H9 (cell line): ENCODE data around the gene NCK1. TPM values are rescaled to one million over a fixed set of nuclear protein-coding genes. Genes with fewer than 3 reads are reported as not detected.
A peak's percentile ranks its signal among the peaks of the same experiment; 100 is the strongest.

Experiments
- DNase-seq: peaks from one replicate; pipeline ENCODE4 v3.0.0-alpha.2; 2017
- H2AFZ ChIP-seq: one replicate; pipeline ENCODE4 v1.6.1; 2013; ENCODE audit warnings: mild to moderate bottlenecking, low read length, control low read depth, moderate library complexity
- H2AK5ac ChIP-seq: 2 replicates; pipeline ENCODE4 v1.6.1; 2013; ENCODE audit warnings: low read length, control low read depth, mixed read lengths; ENCODE audit not compliant: insufficient read length
- H2BK120ac ChIP-seq: one replicate; pipeline ENCODE4 v1.6.1; 2013; ENCODE audit warnings: low read depth, mild to moderate bottlenecking, low read length, control low read depth, inconsistent platforms; ENCODE audit not compliant: poor library complexity, severe bottlenecking
- H2BK12ac ChIP-seq: 2 replicates; pipeline ENCODE4 v1.6.1; 2013; ENCODE audit warnings: low read length, control low read depth, mixed read lengths, low read depth; ENCODE audit not compliant: insufficient read length
- H2BK15ac ChIP-seq: 2 replicates; pipeline ENCODE4 v1.6.1; 2013; ENCODE audit warnings: low read depth, low read length, control low read depth
- H2BK20ac ChIP-seq: one replicate; pipeline ENCODE4 v1.6.1; 2013; ENCODE audit warnings: low read depth, mild to moderate bottlenecking, low read length, control low read depth, inconsistent platforms; ENCODE audit not compliant: poor library complexity, severe bottlenecking
- H2BK5ac ChIP-seq: 2 replicates; pipeline ENCODE4 v1.6.1; 2013; ENCODE audit warnings: low read length, control low read depth, mixed read lengths; ENCODE audit not compliant: insufficient read length
- H3K14ac ChIP-seq: 2 replicates; pipeline ENCODE4 v1.6.1; 2013; ENCODE audit warnings: low read length, control low read depth; ENCODE audit not compliant: insufficient read depth
- H3K18ac ChIP-seq: 2 replicates; pipeline ENCODE4 v1.6.1; 2013; ENCODE audit warnings: low read depth, mild to moderate bottlenecking, mixed read lengths, low read length, control low read depth; ENCODE audit not compliant: insufficient read length
- H3K23ac ChIP-seq: 2 replicates; pipeline ENCODE4 v1.6.1; 2013; ENCODE audit warnings: low read length, control low read depth, mixed read lengths, low read depth; ENCODE audit not compliant: insufficient read length
- H3K23me2 ChIP-seq: 2 replicates; pipeline ENCODE4 v1.6.1; 2013; ENCODE audit warnings: low read depth, mild to moderate bottlenecking, mixed read lengths, low read length, control low read depth; ENCODE audit not compliant: insufficient read length, poor library complexity, severe bottlenecking
- H3K27ac ChIP-seq: 2 replicates; pipeline ENCODE4 v1.5.1; 2013; ENCODE audit warnings: low read length, control low read depth, mixed read lengths, low read depth; ENCODE audit not compliant: insufficient read length
- H3K27me3 ChIP-seq: 2 replicates; pipeline ENCODE4 v1.6.1; 2013; ENCODE audit warnings: low read length, control low read depth, inconsistent platforms; ENCODE audit not compliant: insufficient read depth
- H3K4ac ChIP-seq: 2 replicates; pipeline ENCODE4 v1.6.1; 2013; ENCODE audit warnings: low read depth, mild to moderate bottlenecking, control low read depth, inconsistent platforms, low read length, moderate library complexity
- H3K4me1 ChIP-seq: 2 replicates; pipeline ENCODE4 v1.6.1; 2013; ENCODE audit warnings: low read length, control low read depth, inconsistent platforms; ENCODE audit not compliant: insufficient read depth
- H3K4me2 ChIP-seq: 2 replicates; pipeline ENCODE4 v1.6.1; 2013; ENCODE audit warnings: low read length, control low read depth, mixed read lengths; ENCODE audit not compliant: insufficient read length, insufficient read depth
- H3K56ac ChIP-seq: 2 replicates; pipeline ENCODE4 v1.6.1; 2013; ENCODE audit warnings: low read depth, mild to moderate bottlenecking, mixed read lengths, low read length, control low read depth; ENCODE audit not compliant: insufficient read length
- H3K79me1 ChIP-seq: 2 replicates; pipeline ENCODE4 v1.6.1; 2013; ENCODE audit warnings: low read depth, mild to moderate bottlenecking, moderate library complexity, low read length, control low read depth, inconsistent platforms; ENCODE audit not compliant: insufficient read depth, poor library complexity, severe bottlenecking
- H3K79me2 ChIP-seq: 2 replicates; pipeline ENCODE4 v1.6.1; 2013; ENCODE audit warnings: low read length, control low read depth, inconsistent platforms; ENCODE audit not compliant: insufficient read depth
- H3K9ac ChIP-seq: 2 replicates; pipeline ENCODE4 v1.6.1; 2013; ENCODE audit warnings: low read length, control low read depth, mixed read lengths; ENCODE audit not compliant: insufficient read length; ENCODE audit errors: extremely low read depth
- H3K9me3 ChIP-seq: one replicate; pipeline ENCODE4 v1.6.1; 2013; ENCODE audit warnings: low read depth, low read length, inconsistent platforms; ENCODE audit not compliant: control insufficient read depth
- H3T11ph ChIP-seq: one replicate; pipeline ENCODE4 v1.6.1; 2013; ENCODE audit warnings: mild to moderate bottlenecking, low read length, control low read depth, inconsistent platforms
- H4K20me1 ChIP-seq: one replicate; pipeline ENCODE4 v1.6.1; 2013; ENCODE audit not compliant: control insufficient read depth, insufficient read length, insufficient read depth
- H4K5ac ChIP-seq: 2 replicates; pipeline ENCODE4 v1.6.1; 2013; ENCODE audit warnings: low read depth, mild to moderate bottlenecking, mixed read lengths, low read length, control low read depth; ENCODE audit not compliant: insufficient read length
- H4K8ac ChIP-seq: replicated peaks from 2 replicates; pipeline ENCODE4 v1.6.1; 2013; ENCODE audit warnings: low read length, control low read depth, mixed read lengths, low read depth; ENCODE audit not compliant: insufficient read length
- H4K91ac ChIP-seq: 2 replicates; pipeline ENCODE4 v1.6.1; 2013; ENCODE audit warnings: low read depth, mild to moderate bottlenecking, moderate library complexity, mixed read lengths, low read length, control low read depth; ENCODE audit not compliant: insufficient read length
- H3K27ac Mint-ChIP-seq, 3 experiments: 2 replicates in 2 of 3; 3 replicates in 1 of 3; pipeline ENCODE4 v1.8.0; 2020 to 2021; ENCODE audit warnings: mixed read lengths in 3 of 3, mild to moderate bottlenecking in 1 of 3, moderate library complexity in 1 of 3
- H3K27me3 Mint-ChIP-seq: 2 replicates; pipeline ENCODE4 v1.8.0; 2021; ENCODE audit warnings: low read depth, mild to moderate bottlenecking, moderate library complexity, mixed read lengths
- H3K36me3 Mint-ChIP-seq, 3 experiments: 2 replicates in 2 of 3; 3 replicates in 1 of 3; pipeline ENCODE4 v1.8.0; 2020 to 2021; ENCODE audit warnings: low read depth in 3 of 3, mixed read lengths in 3 of 3; ENCODE audit not compliant: insufficient read depth in 1 of 3
- H3K4me1 Mint-ChIP-seq, 2 experiments: 2 replicates each; pipeline ENCODE4 v1.8.0; 2020; ENCODE audit warnings: mixed read lengths in 2 of 2
- H3K4me3 Mint-ChIP-seq, 2 experiments: 2 replicates in 1 of 2; 3 replicates in 1 of 2; pipeline ENCODE4 v1.8.0; 2020 to 2021; ENCODE audit warnings: mild to moderate bottlenecking in 2 of 2, mixed read lengths in 2 of 2, moderate library complexity in 1 of 2
- H3K9me3 Mint-ChIP-seq, 2 experiments: 2 replicates in 1 of 2; 3 replicates in 1 of 2; pipeline ENCODE4 v1.8.0; 2020; ENCODE audit warnings: mild to moderate bottlenecking in 2 of 2, mixed read lengths in 2 of 2, moderate library complexity in 1 of 2
- CTCF ChIP-seq: fragments of 200-600 bp; sonication (generic); conservative IDR thresholded peaks from 3 replicates; pipeline ENCODE4 v1.8.0; 2021; ENCODE audit warnings: antibody characterized with exemption, mild to moderate bottlenecking
- WGBS: extraction: QIAGEN DNeasy Blood & Tissue Kit; methylation state at CpG from one replicate; pipeline ENCODE4 v1.1.7; 2013; ENCODE audit warnings: missing lambda C conversion rate, low lambda C conversion rate, mixed read lengths; ENCODE audit not compliant: insufficient read length; ENCODE audit errors: extremely low coverage; 5-methylcytosine and 5-hydroxymethylcytosine counted together
- total RNA-seq: library from RNA; stranded (reverse); gene quantifications from 2 replicates; pipeline ENCODE4 v1.2.1, GENCODE V29; 2021

Gene NCK1
- total RNA-seq, 1 experiment from 2014 or later: 26.4 TPM

- H4K91ac ChIP-seq: no peak overlapping the region
- no peaks in the 10 kb centered on the region for H3K4me1 ChIP-seq
- peaks cover 12% of the 10 kb centered on the region for H3K23me2 ChIP-seq
- no peak overlapping the region for H2BK5ac ChIP-seq
- peak; percentile 88 for DNase-seq
- no peak overlapping the region for H2BK15ac ChIP-seq
- H3K14ac ChIP-seq: no peak overlapping the region
- Mint-ChIP-seq H3K4me1 (peaks cover 19 to 20% of the 10 kb centered on the region in 2 experiments), H3K27me3 (peaks cover 12% of the 10 kb centered on the region), H3K36me3 (peaks cover 3 to 9% (median 6%) of the 10 kb centered on the region in 3 experiments; a peak in 5 of 7 replicates), H3K9me3 (peaks cover 0 to 7% of the 10 kb centered on the region in 2 experiments; a peak in 3 of 5 replicates), H3K27ac (peak overlapping the region in 1 of 3 experiments; percentile 83; a peak in 3 of 7 replicates), H3K4me3 (peak overlapping the region; percentile 82 to 86)
- H3K27me3 ChIP-seq: no peaks in the 10 kb centered on the region; the same call in 1 of the 2 replicates
- peak overlapping the region; percentile 77 for H3K4me2 ChIP-seq
- no peak overlapping the region for H2AK5ac ChIP-seq
- peak; percentile 32; the same call in 2 of the 3 replicates for TF ChIP-seq CTCF
- no peak overlapping the region for H3K18ac ChIP-seq
- no peak overlapping the region for H2BK12ac ChIP-seq
- H3K23ac ChIP-seq: no peak overlapping the region
- no peaks in the 10 kb centered on the region for H3K79me1 ChIP-seq
- no peak overlapping the region for H3K27ac ChIP-seq
- no peak overlapping the region for H2BK20ac ChIP-seq
- peaks cover 2% of the 10 kb centered on the region; the same call in 1 of the 2 replicates for H3K79me2 ChIP-seq
- H3T11ph ChIP-seq: no peak overlapping the region
- H3K4ac ChIP-seq: no peak overlapping the region
- no peak overlapping the region for H2BK120ac ChIP-seq
- H4K8ac ChIP-seq: no peak overlapping the region
- H3K9me3 ChIP-seq: no peaks in the 10 kb centered on the region
- WGBS: no CpG with 5 or more reads among the region's 8 CpGs
- no peak overlapping the region for H2AFZ ChIP-seq
- H3K9ac ChIP-seq: no peak overlapping the region
- H4K20me1 ChIP-seq: no peaks in the 10 kb centered on the region
- H4K5ac ChIP-seq: no peak overlapping the region
- H3K56ac ChIP-seq: no peak overlapping the region
Observed at GRCh38 chr3:136818191-136818768, 43.7 kb upstream of the NCK1 start.
